ENCODE results near the gene SRCIN1.
A peak's percentile ranks its signal among the peaks of the same experiment; 100 is the strongest.
"Not testable (repeated sequence)": the region's sequence is repeated elsewhere in the genome, so short reads cannot be mapped to it uniquely, and the experiment has no call there.

The SRCIN1 gene

GRCh38 chr17:38507921-38508569 is 97.7 kb downstream of the SRCIN1 start:
- no peak for DNase-seq

- no peak for DNase-seq
Observed at GRCh38 chr17:38507436-38507835, 98.3 kb downstream of the SRCIN1 start.

DNA sequence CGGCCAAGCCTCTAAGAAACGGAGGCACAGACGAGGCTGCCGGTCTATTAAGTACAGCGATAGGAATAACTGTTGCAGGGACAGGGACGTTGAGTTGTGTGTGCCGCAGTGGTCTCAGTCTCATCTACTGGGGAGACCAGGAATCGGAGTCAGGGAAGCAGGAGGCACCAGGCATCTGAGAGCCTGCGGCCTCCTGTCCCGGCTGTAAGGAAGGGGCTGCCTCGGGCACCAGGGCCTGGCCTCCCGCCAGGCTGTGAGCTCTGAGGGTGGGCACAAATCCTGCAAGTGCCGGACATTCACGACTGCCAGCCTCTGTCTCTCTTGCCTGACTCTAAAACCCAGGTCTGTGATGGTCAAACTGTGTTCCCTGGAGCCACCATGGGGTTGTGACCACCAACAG is 101.5 kb downstream of the SRCIN1 start:
- no peak for DNase-seq

GRCh38 chr17:38503286-38503913 is 102.4 kb downstream of the SRCIN1 start:
- DNase-seq = not testable (repeated sequence)

GRCh38 chr17:38501718-38502117 is 104.0 kb downstream of the SRCIN1 start:
- not testable (repeated sequence) for DNase-seq

GRCh38 chr17:38499230-38499629 is 106.5 kb downstream of the SRCIN1 start:
- DNase-seq = not testable (repeated sequence)

- no peak for DNase-seq
Observed at GRCh38 chr17:38498353-38498752, 107.4 kb downstream of the SRCIN1 start.

DNA sequence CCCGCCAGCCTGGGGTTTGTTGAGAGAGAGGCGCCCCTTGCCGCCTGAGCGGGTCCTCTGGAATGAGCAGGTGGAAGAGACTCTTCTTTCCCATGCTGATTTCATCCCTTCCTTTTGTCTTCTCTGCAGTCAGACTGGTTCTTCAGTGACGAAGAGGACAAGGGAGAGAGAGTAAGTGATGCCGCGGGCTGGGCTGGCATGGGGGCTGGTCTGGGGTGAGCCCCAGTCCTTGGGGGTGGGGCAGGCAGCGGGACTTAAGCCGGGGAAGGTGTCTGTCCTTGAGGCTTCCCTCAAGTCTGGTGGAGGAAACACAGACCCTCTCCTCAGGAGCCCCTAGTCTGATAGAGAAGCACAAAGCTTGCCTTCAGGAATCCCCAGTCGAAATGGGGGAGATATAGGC is 108.1 kb downstream of the SRCIN1 start:
- DNase-seq = not testable (repeated sequence)

DNA sequence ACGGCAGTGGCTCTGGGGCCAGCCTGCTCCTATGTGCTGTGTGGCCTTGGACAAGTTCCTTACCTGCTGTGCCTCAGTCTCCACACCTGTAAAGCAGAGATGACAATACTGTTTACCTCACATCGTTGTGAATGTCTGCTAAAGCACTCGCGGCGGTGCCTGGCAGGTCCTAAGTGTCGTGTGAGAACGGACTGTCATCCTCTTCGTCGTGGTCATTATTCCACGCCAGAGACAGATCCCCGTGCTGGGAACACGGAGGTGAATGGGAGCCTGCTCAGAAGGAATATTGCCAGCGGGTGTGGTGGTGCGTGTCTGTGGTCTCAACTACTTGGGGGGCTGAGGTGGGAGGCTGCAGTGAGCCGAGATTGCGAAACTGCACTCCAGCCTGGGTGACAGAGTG is 111.6 kb downstream of the SRCIN1 start:
- DNase-seq = not testable (repeated sequence)

GRCh38 chr17:38492067-38493040 is 113.4 kb downstream of the SRCIN1 start:
- DNase-seq = peak; percentile 76

GRCh38 chr17:38491346-38492066 is 114.2 kb downstream of the SRCIN1 start:
- not testable (repeated sequence) for DNase-seq

DNA sequence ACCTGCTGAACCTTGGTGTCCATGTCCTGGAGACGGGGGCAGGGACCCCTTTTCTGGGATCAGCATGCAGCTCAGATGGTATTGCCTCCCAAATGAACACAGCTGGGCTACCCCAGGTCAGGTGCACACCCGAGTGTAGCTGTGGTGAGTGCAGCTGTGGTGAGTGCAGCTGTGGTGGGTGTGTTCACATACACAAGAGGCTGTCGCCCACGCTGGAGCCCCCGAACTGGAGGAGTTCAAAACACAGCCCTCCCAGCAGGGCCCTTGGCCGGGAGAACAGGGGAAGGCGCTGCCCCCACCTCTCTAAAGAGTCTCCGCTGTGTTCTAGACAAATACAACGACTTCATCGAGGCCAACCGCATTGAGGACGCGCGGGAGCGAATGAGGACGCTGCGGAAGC is 116.0 kb downstream of the SRCIN1 start:
- not testable (repeated sequence) for DNase-seq

- not testable (repeated sequence) for DNase-seq
Observed at GRCh38 chr17:38485681-38486298, 120.0 kb downstream of the SRCIN1 start.

GRCh38 chr17:38485146-38485468 is 120.6 kb downstream of the SRCIN1 start:
- DNase-seq = no peak

DNA sequence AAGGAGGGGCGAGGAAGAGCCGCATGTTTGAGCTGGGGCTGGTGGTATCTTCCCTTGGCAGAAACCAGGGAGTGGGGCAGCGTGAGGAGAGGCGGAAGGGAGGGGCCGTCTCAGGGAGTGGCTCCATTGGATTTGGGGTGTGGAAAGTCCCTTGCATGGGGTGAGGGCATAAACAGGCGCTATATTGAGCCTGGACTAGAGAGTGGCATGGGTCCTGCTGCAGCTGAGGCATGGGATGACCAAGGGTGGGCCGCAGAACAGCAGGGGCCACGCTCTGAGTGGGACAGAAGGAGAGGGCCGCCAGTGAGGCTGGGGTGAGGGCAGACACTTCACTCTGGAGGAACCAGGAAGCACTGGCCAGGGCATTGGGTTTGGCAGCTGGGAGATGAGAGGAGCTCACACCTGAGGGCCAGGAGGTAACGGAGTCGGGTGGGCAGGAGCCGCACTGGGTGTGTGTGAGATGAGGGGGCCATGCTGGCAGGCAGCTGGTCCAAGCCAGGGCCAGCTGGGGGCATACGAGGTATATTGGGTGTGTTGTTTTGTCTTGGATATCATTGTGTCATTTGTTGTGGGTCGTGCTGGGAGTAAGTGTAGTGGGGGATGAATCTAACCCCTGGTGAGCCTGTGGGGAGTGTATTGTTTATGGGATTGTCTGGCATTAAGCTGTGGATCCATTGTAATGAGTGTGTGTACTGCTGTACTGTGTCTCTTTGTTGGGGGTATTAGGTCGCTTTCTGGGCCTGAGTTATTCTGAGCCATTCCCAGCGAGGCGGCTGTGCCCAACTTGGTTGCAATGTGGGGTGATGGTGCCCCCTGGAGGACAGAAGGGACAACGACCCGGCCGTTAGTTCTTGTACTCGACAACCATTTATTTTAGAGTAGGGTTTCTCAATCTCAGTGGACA is 121.3 kb downstream of the SRCIN1 start:
- DNase-seq = peak; percentile 50

DNA sequence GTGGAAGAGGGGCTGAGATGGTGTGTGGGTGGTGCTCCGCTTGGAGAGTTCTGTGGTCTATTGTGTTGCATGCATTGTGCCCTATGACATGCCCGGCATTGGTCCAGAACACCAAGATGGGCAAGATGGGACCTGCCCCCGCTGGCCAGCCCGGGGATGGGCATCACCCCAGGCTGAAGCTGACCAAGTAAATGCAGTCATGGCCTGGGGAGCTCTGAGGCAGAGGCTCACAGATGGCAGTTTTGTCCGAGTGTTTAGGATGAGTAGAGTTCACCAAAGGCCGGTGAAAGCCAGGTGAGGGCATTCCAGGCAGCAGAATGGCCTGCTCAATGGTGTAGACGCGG is 123.1 kb downstream of the SRCIN1 start:
- not testable (repeated sequence) for DNase-seq

DNA sequence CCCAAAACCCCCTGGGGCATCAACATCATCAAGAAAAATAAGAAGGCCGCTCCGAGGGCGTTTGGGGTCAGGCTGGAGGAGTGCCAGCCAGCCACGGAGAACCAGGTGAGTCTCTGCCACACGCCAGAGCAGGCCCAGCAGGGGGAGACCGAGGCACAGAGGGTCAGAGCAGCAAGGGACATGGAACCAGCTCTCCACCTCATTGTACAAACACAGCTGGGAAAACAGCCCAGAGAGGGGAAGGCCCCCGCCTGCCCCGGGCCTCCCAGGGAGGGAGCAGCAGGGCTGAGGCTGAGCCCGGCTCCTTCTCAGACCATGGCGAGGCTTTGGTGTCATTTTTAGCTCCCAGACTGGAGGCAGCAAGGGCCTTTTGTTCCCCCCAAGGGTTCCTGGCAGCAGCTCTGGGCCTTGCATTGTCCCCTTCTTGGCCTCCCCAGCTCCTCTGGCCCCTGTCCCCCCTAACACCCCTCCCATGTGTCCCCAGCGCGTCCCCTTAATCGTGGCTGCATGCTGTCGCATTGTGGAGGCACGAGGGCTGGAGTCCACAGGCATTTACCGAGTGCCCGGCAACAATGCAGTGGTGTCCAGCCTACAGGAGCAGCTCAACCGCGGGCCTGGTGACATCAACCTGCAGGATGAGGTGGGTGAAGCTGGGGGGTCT is 123.6 kb downstream of the SRCIN1 start:
- peak; percentile 77 for DNase-seq

Data from NCI-H510A treated with DMSO at 0.1 percent for 48 hours (cell line).